Measurements from ENCODE around the gene C1QTNF8. TPM values are rescaled to one million over a fixed set of nuclear protein-coding genes. Genes with fewer than 3 reads are reported as not detected.

C1QTNF8 gene
- total RNA-seq, 4 donors from 2014 or later, result not detected

GRCh38 chr16:1055557-1055924, 40.5 kb downstream of the C1QTNF8 start:
- Histone ChIP-seq H3K36me3 (no peaks in the 10 kb centered on the region), H3K4me1 (peaks cover 0 to 5% (median 0%) of the 10 kb centered on the region in 4 donors), H3K4me3 (no peak overlapping the region), H3K27ac (no peak overlapping the region), H3K9me3 (peaks cover 0 to 23% (median 0%) of the 10 kb centered on the region in 4 donors), H3K27me3 (no peaks in the 10 kb centered on the region)
- no peak for TF ChIP-seq POLR2A (IDR thresholded peaks at IDR 0.05)
- TF ChIP-seq, protein P1, sequence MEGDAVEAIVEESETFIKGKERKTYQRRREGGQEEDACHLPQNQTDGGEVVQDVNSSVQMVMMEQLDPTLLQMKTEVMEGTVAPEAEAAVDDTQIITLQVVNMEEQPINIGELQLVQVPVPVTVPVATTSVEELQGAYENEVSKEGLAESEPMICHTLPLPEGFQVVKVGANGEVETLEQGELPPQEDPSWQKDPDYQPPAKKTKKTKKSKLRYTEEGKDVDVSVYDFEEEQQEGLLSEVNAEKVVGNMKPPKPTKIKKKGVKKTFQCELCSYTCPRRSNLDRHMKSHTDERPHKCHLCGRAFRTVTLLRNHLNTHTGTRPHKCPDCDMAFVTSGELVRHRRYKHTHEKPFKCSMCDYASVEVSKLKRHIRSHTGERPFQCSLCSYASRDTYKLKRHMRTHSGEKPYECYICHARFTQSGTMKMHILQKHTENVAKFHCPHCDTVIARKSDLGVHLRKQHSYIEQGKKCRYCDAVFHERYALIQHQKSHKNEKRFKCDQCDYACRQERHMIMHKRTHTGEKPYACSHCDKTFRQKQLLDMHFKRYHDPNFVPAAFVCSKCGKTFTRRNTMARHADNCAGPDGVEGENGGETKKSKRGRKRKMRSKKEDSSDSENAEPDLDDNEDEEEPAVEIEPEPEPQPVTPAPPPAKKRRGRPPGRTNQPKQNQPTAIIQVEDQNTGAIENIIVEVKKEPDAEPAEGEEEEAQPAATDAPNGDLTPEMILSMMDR (IDR thresholded peaks at IDR 0.05), result no peak
- DNase-seq, result no peak

DNA sequence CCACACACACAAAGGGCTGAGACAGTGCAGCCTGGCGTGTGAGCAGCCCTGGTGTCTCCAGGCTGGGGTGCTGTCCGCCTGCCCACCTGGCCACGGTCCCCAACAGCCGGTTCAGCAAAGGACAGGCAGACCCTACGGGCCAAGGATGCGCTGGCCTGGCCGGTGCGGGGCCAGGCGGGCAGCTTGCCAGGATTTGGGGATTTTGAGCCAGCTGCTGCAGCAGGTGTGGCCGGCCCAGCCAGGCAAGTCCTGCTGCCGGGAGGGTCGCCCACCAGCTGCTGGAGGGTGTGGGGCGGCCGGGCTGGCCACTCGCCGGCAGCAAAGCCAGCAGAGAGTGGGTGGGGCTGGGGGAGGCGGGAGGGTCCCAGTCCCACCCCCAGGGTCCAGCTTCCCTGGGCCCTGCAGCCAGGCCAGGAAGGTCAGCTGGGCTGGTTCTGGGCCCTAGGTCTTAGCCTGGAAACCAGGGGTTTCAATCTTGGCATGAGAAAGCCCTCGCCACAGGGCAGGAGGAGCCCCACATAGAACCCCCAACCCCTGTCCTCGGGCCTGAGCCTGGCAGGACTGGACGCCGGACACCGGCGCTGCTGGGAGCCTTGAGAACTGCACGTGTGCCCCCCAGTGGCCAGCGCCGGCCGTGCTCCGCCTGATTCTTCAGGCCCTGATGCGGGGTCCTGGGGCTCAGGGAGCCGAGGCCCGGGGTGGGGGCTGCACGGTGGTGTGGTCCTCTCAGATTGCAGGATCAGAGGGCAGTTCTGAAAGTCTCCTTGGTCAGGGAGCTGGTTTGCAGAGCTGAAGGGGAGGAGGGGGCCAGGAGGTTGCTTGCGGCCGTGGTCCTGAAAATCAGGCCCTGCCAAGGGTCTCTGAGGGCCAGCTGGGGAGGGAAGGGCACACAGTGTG, 41.1 kb downstream of the C1QTNF8 start:
- Histone ChIP-seq H3K9me3 (peaks cover 0 to 23% (median 0%) of the 10 kb centered on the region in 4 donors), H3K4me1 (peaks cover 0 to 5% (median 0%) of the 10 kb centered on the region in 4 donors), H3K27ac (no peak overlapping the region), H3K36me3 (no peaks in the 10 kb centered on the region), H3K27me3 (no peaks in the 10 kb centered on the region), H3K4me3 (no peak overlapping the region)
- DNase-seq, result peak; percentile 17 to 76 (median 59)
- TF ChIP-seq, protein P1 (IDR thresholded peaks at IDR 0.05), result peak; percentile 23 to 78 (median 65)
- TF ChIP-seq POLR2A (IDR thresholded peaks at IDR 0.05), result no peak

GRCh38 chr16:1053700-1054368, 42.2 kb downstream of the C1QTNF8 start:
- no peak for DNase-seq
- Histone ChIP-seq H3K9me3 (peaks cover 0 to 18% (median 0%) of the 10 kb centered on the region in 4 donors), H3K4me1 (peaks cover 0 to 5% (median 0%) of the 10 kb centered on the region in 4 donors), H3K36me3 (no peaks in the 10 kb centered on the region), H3K27ac (no peak overlapping the region), H3K4me3 (no peak overlapping the region), H3K27me3 (peaks cover 0 to under 1% of the 10 kb centered on the region in 2 donors)
- no peak for TF ChIP-seq POLR2A (IDR thresholded peaks at IDR 0.05)
- TF ChIP-seq, protein P1 (IDR thresholded peaks at IDR 0.05), result no peak

DNA sequence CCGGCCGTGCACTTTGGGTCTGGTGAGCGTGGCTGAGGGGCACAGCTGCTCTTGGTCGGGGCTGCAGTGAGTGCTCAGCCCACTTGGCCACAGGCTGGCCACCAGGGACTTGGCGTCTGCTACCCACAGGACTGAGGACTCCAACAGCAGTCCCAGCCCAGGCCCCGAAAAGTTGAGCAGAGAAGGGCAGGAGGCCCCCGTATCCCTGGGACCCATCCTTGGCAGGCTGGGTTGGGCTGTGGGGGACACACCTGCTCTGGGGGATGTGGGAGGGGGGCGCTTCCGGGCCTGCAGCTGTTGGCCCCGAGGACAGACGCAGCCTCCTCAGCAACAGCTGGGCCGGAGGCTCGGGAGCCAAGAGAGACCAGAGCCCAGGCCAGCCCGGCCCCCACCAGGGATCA, 42.9 kb downstream of the C1QTNF8 start:
- no peaks in the 10 kb centered on the region for H3K36me3 ChIP-seq
- H3K4me1 ChIP-seq, result peaks cover 0 to 5% (median 0%) of the 10 kb centered on the region in 4 donors
- H3K27ac ChIP-seq, result no peak overlapping the region
- no peak for DNase-seq
- H3K27me3 ChIP-seq, result peaks cover 0 to 7% of the 10 kb centered on the region in 2 donors
- no peak overlapping the region for H3K4me3 ChIP-seq
- peaks cover 0 to 14% (median 0%) of the 10 kb centered on the region in 4 donors for H3K9me3 ChIP-seq
- TF ChIP-seq, protein P1 (IDR thresholded peaks at IDR 0.05), result no peak
- no peak for TF ChIP-seq POLR2A (IDR thresholded peaks at IDR 0.05)

- no peak for TF ChIP-seq POLR2A (IDR thresholded peaks at IDR 0.05)
- TF ChIP-seq, protein P1 (IDR thresholded peaks at IDR 0.05), result no peak
- Histone ChIP-seq H3K4me3 (no peak overlapping the region), H3K9me3 (peaks cover 0 to 11% (median 0%) of the 10 kb centered on the region in 4 donors), H3K27me3 (peaks cover 0 to 9% of the 10 kb centered on the region in 2 donors), H3K27ac (no peak overlapping the region), H3K4me1 (peaks cover 0 to 5% (median 0%) of the 10 kb centered on the region in 4 donors), H3K36me3 (no peaks in the 10 kb centered on the region)
- no peak for DNase-seq
Measured at GRCh38 chr16:1052721-1053120, 43.3 kb downstream of the C1QTNF8 start.

Measured in Peyer's patch (tissue), 4 donors.